GM12875 (cell line): Measurements from ENCODE around the gene NCMAP.
"Not testable (repeated sequence)": the region's sequence is repeated elsewhere in the genome, so short reads cannot be mapped to it uniquely, and the experiment has no call there.

Source experiments
- H3K4me3 ChIP-seq: one replicate; pipeline ENCODE4 v1.5.1; 2011; ENCODE audit warnings: low read depth, low read length, control low read depth
- TF ChIP-seq, protein P1 (sequence below): IDR thresholded peaks from 2 replicates; pipeline ENCODE4 v1.5.1; 2011; ENCODE audit warnings: low read depth, mild to moderate bottlenecking, control low read depth, inconsistent platforms, low read length, moderate library complexity, borderline replicate concordance; ENCODE audit not compliant: insufficient read depth

The NCMAP gene, protein sequence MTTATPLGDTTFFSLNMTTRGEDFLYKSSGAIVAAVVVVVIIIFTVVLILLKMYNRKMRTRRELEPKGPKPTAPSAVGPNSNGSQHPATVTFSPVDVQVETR

DNA sequence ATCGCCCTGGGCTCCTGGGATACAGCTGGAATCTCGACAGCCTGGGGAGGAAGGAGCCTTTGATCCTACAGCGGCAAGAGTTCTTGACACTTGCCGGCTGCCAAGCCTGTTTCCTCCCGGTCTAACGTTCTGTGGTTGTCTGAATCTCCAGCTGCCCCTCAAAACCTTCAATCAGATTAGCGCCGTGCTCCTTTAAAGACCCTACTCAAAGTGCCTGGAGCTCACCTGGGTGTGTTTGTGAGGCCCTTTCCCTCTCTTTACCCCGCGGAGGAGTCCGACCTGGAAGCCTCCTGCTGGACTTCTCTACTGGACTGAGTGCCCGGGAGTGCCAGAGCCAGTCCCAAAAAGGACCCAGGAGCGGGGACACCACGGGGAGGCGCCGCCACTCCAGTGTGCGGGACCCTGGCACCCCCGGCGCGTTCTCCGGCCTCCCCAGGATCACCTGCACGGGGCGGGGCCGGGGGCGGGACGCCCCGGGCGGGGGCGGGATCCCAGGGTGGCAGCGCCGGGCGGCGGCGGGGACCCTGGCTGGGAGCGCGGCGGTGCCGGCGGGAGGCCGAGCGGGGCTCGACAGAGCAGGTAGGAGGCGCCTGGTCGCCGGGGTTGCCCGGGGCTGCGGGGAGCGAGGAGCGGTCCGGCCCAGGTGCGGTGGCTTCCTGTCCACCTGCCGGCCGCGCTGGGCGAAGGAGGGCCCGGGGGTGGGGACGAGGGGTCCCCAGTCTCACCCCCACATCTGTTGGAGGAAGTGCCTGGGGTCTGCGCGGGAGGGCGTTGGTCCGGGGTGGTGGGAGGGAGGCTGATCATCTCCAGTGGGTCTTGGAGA, at the start of gene NCMAP:
NCMAP (plus strand) TSS at position 497 of the 823 bp plus-strand sequence. CDS start 39,344 bp downstream, outside the sequence.
- TF ChIP-seq, protein P1, sequence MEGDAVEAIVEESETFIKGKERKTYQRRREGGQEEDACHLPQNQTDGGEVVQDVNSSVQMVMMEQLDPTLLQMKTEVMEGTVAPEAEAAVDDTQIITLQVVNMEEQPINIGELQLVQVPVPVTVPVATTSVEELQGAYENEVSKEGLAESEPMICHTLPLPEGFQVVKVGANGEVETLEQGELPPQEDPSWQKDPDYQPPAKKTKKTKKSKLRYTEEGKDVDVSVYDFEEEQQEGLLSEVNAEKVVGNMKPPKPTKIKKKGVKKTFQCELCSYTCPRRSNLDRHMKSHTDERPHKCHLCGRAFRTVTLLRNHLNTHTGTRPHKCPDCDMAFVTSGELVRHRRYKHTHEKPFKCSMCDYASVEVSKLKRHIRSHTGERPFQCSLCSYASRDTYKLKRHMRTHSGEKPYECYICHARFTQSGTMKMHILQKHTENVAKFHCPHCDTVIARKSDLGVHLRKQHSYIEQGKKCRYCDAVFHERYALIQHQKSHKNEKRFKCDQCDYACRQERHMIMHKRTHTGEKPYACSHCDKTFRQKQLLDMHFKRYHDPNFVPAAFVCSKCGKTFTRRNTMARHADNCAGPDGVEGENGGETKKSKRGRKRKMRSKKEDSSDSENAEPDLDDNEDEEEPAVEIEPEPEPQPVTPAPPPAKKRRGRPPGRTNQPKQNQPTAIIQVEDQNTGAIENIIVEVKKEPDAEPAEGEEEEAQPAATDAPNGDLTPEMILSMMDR: no peak
- no peak within 1 kb of the TSS for H3K4me3 ChIP-seq

DNA sequence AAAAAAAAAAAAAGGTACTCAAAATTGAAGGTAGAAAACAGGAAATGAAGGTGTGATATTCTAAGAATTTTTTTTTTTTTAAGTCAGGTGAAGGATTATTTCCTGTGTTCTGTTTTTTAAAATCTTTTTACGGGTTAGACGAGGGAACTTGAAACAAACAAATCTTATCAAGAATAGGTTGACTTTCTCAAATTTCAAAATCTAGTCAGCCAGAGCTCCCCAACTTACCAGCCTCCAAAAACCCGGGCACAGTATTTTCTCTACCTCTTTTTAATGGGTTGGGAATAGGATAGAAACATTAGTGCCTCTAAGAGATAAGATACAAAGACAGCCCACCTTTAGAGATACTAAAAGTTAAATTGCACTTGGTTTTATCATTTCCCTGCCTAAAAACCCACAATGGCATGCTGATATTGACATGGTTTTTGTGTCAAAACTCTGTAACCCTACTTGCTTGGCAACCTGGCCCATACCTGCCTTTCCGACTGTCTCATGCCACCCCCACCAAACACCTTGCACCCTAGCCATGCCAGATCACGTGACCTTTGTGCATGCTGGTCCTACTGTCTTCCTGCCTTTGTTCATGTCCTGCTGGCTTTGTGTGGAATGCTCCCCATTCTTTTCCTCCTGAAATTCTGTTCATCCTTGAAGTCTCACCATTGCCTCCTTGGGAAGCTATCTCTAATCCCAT, 49.1 kb upstream of the NCMAP start:
- TF ChIP-seq, protein P1: no peak
- no peak overlapping the region for H3K4me3 ChIP-seq

DNA sequence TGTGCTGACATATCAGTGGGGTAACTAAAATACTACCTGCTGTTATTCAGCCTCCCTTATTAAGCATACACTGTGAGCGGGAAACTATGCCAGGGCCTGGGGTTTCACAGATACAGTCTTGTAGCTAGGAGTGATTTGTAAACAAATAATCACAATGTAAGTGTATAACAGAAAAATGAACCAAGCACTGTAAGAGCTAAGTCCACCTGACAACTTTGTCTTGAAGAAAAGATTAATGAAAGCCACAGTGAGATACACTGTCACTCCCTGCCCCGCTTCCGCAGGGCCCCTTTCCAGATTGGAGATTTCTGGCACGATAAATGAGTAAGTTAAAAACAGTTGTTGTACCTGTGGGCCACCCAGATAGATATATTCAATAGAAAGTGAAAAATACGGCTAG, 48.5 kb upstream of the NCMAP start:
- no peak overlapping the region for H3K4me3 ChIP-seq
- TF ChIP-seq, protein P1: no peak

DNA sequence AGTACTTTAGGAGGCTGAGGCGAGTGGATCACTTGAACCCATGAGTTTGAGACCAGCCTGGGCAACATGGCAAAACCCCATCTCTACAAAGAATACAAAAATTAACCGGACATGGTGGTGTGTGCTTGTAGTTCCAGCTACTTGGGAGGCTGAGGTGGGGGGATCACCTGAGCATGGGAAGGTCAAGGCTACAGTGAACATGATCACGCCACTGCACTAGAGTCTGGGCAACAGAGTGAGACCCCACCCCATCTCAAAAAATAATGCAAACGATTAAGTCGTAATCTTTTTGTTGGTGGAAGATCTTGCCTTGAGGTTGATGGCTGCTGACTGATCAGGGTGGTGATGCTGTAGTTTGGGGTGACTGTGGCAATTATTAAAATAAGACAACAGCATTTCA, 47.0 kb upstream of the NCMAP start:
- TF ChIP-seq, protein P1: no peak
- no peak overlapping the region for H3K4me3 ChIP-seq

DNA sequence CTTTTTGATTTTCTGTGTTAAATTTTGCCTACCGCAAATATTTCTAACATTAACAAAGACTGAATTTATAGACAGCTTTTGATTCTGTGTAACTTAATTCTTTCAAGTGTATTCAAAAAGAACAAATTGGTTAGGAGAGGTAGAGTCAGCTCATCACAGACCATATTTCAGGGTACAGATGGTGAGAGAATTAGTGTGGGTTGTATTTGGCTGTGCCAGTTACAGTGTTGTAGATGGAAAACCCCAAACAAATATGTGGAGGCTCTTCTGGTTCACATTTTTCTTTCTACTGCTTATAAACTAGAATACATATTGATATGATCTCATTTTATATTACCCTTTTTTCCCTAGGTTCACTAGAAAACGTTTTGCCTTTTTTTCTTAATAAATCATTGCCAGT, 42.2 kb upstream of the NCMAP start:
- TF ChIP-seq, protein P1: no peak
- H3K4me3 ChIP-seq: no peak overlapping the region

DNA sequence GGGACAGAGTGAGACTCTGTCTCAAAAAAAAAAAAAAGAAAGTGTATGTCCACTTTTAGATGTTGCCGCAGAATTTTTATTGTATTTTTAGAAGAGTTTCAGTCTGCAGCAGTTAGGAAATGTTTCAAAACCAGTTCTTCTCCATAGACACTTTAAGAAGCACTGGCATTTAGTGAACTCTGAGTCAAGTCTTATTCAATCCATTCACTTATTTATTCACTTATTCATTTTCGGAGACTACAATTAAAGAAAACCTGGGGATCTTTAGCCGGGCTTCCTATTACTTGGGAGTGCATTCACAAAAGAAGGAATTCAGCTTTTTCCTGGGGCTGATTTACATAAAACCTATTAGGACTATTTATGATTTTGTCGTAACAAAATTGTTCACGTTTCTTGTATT, 40.9 kb upstream of the NCMAP start:
- TF ChIP-seq, protein P1: no peak
- H3K4me3 ChIP-seq: no peak overlapping the region

DNA sequence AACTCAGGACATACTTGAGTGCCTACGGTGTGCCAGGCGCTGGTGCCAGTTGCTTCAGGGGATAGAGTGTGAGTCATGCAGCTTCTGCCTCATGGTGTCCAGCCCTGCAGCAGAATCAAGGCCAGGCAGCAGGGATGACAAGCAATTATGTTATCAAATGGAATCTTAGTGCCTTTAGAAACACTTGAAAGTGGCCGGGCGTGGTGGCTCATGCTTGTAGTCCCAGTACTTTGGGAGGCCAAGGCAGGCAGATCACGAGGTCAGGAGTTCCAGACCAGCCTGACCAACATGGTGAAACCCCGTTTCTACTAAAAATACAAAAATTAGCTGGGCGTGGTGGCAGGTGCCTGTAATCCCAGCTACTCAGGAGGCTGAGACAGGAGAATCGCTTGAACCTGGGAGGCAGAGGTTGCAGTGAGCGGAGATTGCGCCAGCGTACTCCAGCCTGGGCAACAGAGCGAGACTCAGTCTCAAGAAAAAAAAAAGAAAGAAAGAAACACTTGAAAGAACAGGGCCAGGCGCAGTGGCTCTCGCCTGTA, 40.1 kb upstream of the NCMAP start:
- not testable (repeated sequence) for H3K4me3 ChIP-seq
